GM12878 (cell line): ENCODE measurements around the gene UNC13B. TPM values are rescaled to one million over a fixed set of nuclear protein-coding genes. Genes with fewer than 3 reads are reported as not detected.

Source experiments
- ATAC-seq: fragments of 200-7000 bp; cut with Tn5 transposase; 3 replicates; pipeline ENCODE4 v1.9.1; 2020; ENCODE audit warnings: mild to moderate bottlenecking, moderate library complexity
- BruUV-seq: library from RNA; stranded (reverse); fragments of 400-500 nt; replicated peaks from 2 replicates; lab custom pipeline; 2021; lab: Mats Ljungman, UMichigan
- CTCF ChIA-PET: fragments of 300-600 bp; sonication (Branson Sonifier 250); formaldehyde crosslinking; extraction: SDS; loops from one replicate; lab custom pipeline; 2021; ENCODE audit warnings: inconsistent platforms; lab: Yijun Ruan, JAX
- POLR2A ChIA-PET: fragments of 350-600 bp; formaldehyde crosslinking; extraction: SDS; loops from one replicate; lab custom pipeline; 2021; ENCODE audit warnings: inconsistent platforms; lab: Charles Lee
- RAD21 ChIA-PET: fragments of 300-600 bp; sonication (Branson Sonifier 250); formaldehyde crosslinking; loops from one replicate; lab custom pipeline; 2023; ENCODE audit warnings: antibody characterized with exemption; ENCODE audit not compliant: unreplicated experiment; lab: Charles Lee
- SMC1A ChIA-PET: fragments of 300-600 bp; sonication (Branson Sonifier 250); formaldehyde crosslinking; loops from one replicate; lab custom pipeline; 2023; ENCODE audit not compliant: unreplicated experiment, uncharacterized antibody; lab: Charles Lee
- DNase-seq: peaks from one replicate; pipeline ENCODE4 v3.0.0-alpha.2; 2011; ENCODE audit warnings: low read depth, low spot score
- FAIRE-seq: peaks from 3 replicates; lab custom pipeline; 2011; peaks lifted over from hg19 to GRCh38; lab: Jason Lieb, UNC
- H2AFZ ChIP-seq: 2 replicates; pipeline ENCODE4 v1.6.0; 2011; ENCODE audit warnings: low read depth, low read length, control low read depth; ENCODE audit not compliant: control insufficient read depth
- H3K27ac ChIP-seq: 2 replicates; pipeline ENCODE4 v1.5.1; 2011; ENCODE audit warnings: control low read depth; ENCODE audit not compliant: control insufficient read depth, insufficient read depth
- H3K27me3 ChIP-seq, 2 experiments: replicated peaks in 1 of 2; 2 replicates each; pipeline versions ENCODE4 v1.6.0 to v1.6.1; 2011; ENCODE audit warnings: low read length in 1 of 2; ENCODE audit not compliant: control insufficient read depth in 2 of 2, insufficient read depth in 2 of 2
- H3K36me3 ChIP-seq, 2 experiments: 2 replicates each; pipeline ENCODE4 v1.5.1; 2011; ENCODE audit warnings: low read length in 1 of 2; ENCODE audit not compliant: control insufficient read depth in 2 of 2, insufficient read depth in 2 of 2
- H3K4me1 ChIP-seq: 2 replicates; pipeline ENCODE4 v1.6.1; 2011; ENCODE audit warnings: mild to moderate bottlenecking, low read length, moderate library complexity, mixed read lengths; ENCODE audit not compliant: control insufficient read depth, insufficient read depth
- H3K4me2 ChIP-seq: 2 replicates; pipeline ENCODE4 v1.6.0; 2011; ENCODE audit warnings: control low read depth; ENCODE audit not compliant: control insufficient read depth, insufficient read depth
- H3K4me3 ChIP-seq: fragments of 200-600 bp; sonication (generic); 2 replicates; pipeline ENCODE4 v1.5.1; 2016
- H3K79me2 ChIP-seq: 2 replicates; pipeline ENCODE4 v1.6.0; 2011; ENCODE audit warnings: low read length; ENCODE audit not compliant: control insufficient read depth, insufficient read depth
- H3K9ac ChIP-seq: 2 replicates; pipeline ENCODE4 v1.8.0; 2011; ENCODE audit warnings: low read length, control low read depth, mixed read lengths; ENCODE audit not compliant: control insufficient read depth, insufficient read depth
- H3K9me3 ChIP-seq: replicated peaks from 3 replicates; pipeline ENCODE4 v1.5.1; 2011; ENCODE audit warnings: mild to moderate bottlenecking, low read length; ENCODE audit not compliant: control insufficient read depth, insufficient read depth
- H4K20me1 ChIP-seq: 2 replicates; pipeline ENCODE4 v1.6.0; 2011; ENCODE audit not compliant: control insufficient read depth, insufficient read depth
- EED ChIP-seq: sonication (generic); IDR thresholded peaks from 2 replicates; pipeline ENCODE4 v1.6.1; 2016; ENCODE audit warnings: antibody characterized with exemption, low read depth
- ESRRA ChIP-seq: IDR thresholded peaks from 2 replicates; pipeline ENCODE4 v1.6.1; 2012; ENCODE audit warnings: mild to moderate bottlenecking, low read length, improper control_type of control experiment
- EZH2 ChIP-seq: IDR thresholded peaks from 2 replicates; pipeline ENCODE4 v1.6.1; 2012; ENCODE audit warnings: low read depth, mild to moderate bottlenecking, control low read depth, inconsistent platforms, low read length, borderline replicate concordance; ENCODE audit not compliant: control insufficient read depth
- KAT2A ChIP-seq: conservative IDR thresholded peaks from 2 replicates; pipeline ENCODE4 v1.6.1; 2011; ENCODE audit warnings: low read depth, low read length; ENCODE audit not compliant: control insufficient read depth
- MXI1 ChIP-seq: fragments of 150-350 bp; IDR thresholded peaks from 2 replicates; pipeline ENCODE4 v1.6.1; 2011; ENCODE audit warnings: low read depth, mild to moderate bottlenecking, inconsistent platforms, low read length, improper control_type of control experiment
- NKRF ChIP-seq: fragments of 450-650 bp; conservative IDR thresholded peaks from 2 replicates; pipeline ENCODE4 v1.6.1; 2017; ENCODE audit warnings: mild to moderate bottlenecking, moderate library complexity
- PAX8 ChIP-seq: fragments of 450-650 bp; IDR thresholded peaks from 2 replicates; pipeline ENCODE4 v1.6.1; 2017; ENCODE audit warnings: mild to moderate bottlenecking, moderate library complexity
- POLR2A ChIP-seq: IDR thresholded peaks from 2 replicates; pipeline ENCODE4 v1.6.1; 2011; ENCODE audit warnings: low read depth, mild to moderate bottlenecking, low read length
- RB1 ChIP-seq: fragments of 450-650 bp; formaldehyde crosslinking; IDR thresholded peaks from 2 replicates; pipeline ENCODE4 v1.6.1; 2017; ENCODE audit warnings: mild to moderate bottlenecking, borderline replicate concordance
- SRF ChIP-seq, 2 experiments: IDR thresholded peaks; 2 replicates each; pipeline ENCODE4 v1.6.1; 2011; ENCODE audit warnings: low read depth in 2 of 2, low read length in 2 of 2, mild to moderate bottlenecking in 1 of 2, moderate library complexity in 1 of 2
- TCF12 ChIP-seq: IDR thresholded peaks from 2 replicates; pipeline ENCODE4 v1.6.1; 2011; ENCODE audit warnings: low read depth, mild to moderate bottlenecking, low read length
- ZNF207 ChIP-seq: fragments of 450-650 bp; IDR thresholded peaks from 2 replicates; pipeline ENCODE4 v1.6.1; 2014; ENCODE audit warnings: antibody characterized with exemption, mild to moderate bottlenecking, borderline replicate concordance
- ZNF24 ChIP-seq: fragments of 450-650 bp; IDR thresholded peaks from 2 replicates; pipeline ENCODE4 v1.6.1; 2017; ENCODE audit warnings: antibody characterized with exemption, mild to moderate bottlenecking
- WGBS: methylation state at CpG from one replicate; pipeline ENCODE4 v1.1.6; 2016; ENCODE audit warnings: low lambda C conversion rate; ENCODE audit not compliant: insufficient replicate concordance, insufficient coverage; ENCODE audit errors: missing lambda C conversion rate; 5-methylcytosine and 5-hydroxymethylcytosine counted together
- in situ Hi-C: fragments of 300-500 bp; cut with MboI; formaldehyde crosslinking; loops from 9 replicates; pipeline ENCODE4 v1.14.3; 2018; ENCODE audit warnings: mixed read lengths
- intact Hi-C: fragments of 100-400 bp; cut with micrococcal nuclease; formaldehyde crosslinking; loops from one replicate; pipeline ENCODE4 v1.14.2; 2022; ENCODE audit not compliant: unreplicated experiment
- polyA plus RNA-seq, 11 experiments: library from polyadenylated mRNA; depleted of rRNA in 4 of 11; unstranded in 6 of 11; stranded (reverse) in 5 of 11; fragments of >200 nt; fragmentation: Nextera tagmentation in 4 of 11; fragmentation: Illumina TruSeq in 1 of 11; extraction: Ambion mirVana in 4 of 11; extraction: Trizol in 1 of 11; gene quantifications; 1 replicate in 1 of 11; 2 replicates in 10 of 11; pipeline versions ENCODE4 v1.2.1 to v1.2.3, GENCODE V29; 2011 to 2016; ENCODE audit warnings: inconsistent platforms in 2 of 11, missing spikeins in 2 of 11, low read depth in 1 of 11
- total RNA-seq, 4 experiments: library from RNA; depleted of rRNA in 3 of 4; stranded (reverse); fragments of >200 nt in 3 of 4; fragmentation: Illumina TruSeq in 1 of 4; extraction: Trizol in 1 of 4; gene quantifications; 2 replicates each; pipeline versions ENCODE4 v1.2.1 to v1.2.3, GENCODE V29; 2013 to 2021
- TF ChIP-seq, protein P1 (sequence below): IDR thresholded peaks from 2 replicates; pipeline ENCODE4 v1.6.1; 2012; ENCODE audit warnings: low read depth, low read length, improper control_type of control experiment

Gene UNC13B
- total and polyA plus RNA-seq, 10 of the 15 experiments (the other 5 are each of a cell fraction or from before 2014, with no cell fraction given): under 0.01 to 0.42 (median 0.06) TPM; not detected in 4

GRCh38 chr9:35140093-35140492, 21.7 kb upstream of the UNC13B start:
- Histone ChIP-seq H3K9me3 (peaks cover 11% of the 10 kb centered on the region), H3K4me3 (no peak overlapping the region), H3K36me3 (no peaks in the 10 kb centered on the region), H3K4me1 (no peaks in the 10 kb centered on the region), H3K79me2 (no peaks in the 10 kb centered on the region), H3K27me3 (no peaks in the 10 kb centered on the region), H2AFZ (no peak overlapping the region), H3K27ac (no peak overlapping the region), H4K20me1 (no peaks in the 10 kb centered on the region), H3K9ac (no peak overlapping the region), H3K4me2 (no peak overlapping the region)
- ChIA-PET POLR2A (no interaction called here), RAD21 (no interaction called here), SMC1A (no interaction called here), CTCF (no interaction called here)
- intact Hi-C loops: no loop called here
- FAIRE-seq: no peak
- in situ Hi-C loops: no loop called here
- BruUV-seq: no TSS peak
- ATAC-seq: no peak
- 7% methylated on average over 2 of the region's 2 CpGs for WGBS
- no peak for DNase-seq
- TF ChIP-seq SRF (IDR thresholded peaks at IDR 0.05; ENCODE audit: low read depth in 2 of 2, low read length in 2 of 2): no peak

- in situ Hi-C loops (no loop called here), intact Hi-C loops (no loop called here)
- POLR2A ChIA-PET: no interaction called here
- Histone ChIP-seq H3K4me3 (no peak overlapping the region), H3K4me2 (no peak overlapping the region), H3K36me3 (no peaks in the 10 kb centered on the region), H3K9ac (no peak overlapping the region), H2AFZ (no peak overlapping the region), H3K79me2 (no peaks in the 10 kb centered on the region), H3K9me3 (peaks cover 11% of the 10 kb centered on the region), H3K4me1 (no peaks in the 10 kb centered on the region), H4K20me1 (no peaks in the 10 kb centered on the region), H3K27me3 (no peaks in the 10 kb centered on the region), H3K27ac (no peak overlapping the region)
- RAD21 ChIA-PET: no interaction called here
- ATAC-seq (no peak), DNase-seq (no peak), FAIRE-seq (no peak)
- TF ChIP-seq EED (no peak), PAX8 (no peak), ZNF24 (no peak), KAT2A (no peak), MXI1 (no peak), NKRF (no peak), RB1 (no peak), ESRRA (no peak), TCF12 (no peak), EZH2 (no peak), ZNF207 (no peak), POLR2A (no peak)
- TF ChIP-seq, protein P1, sequence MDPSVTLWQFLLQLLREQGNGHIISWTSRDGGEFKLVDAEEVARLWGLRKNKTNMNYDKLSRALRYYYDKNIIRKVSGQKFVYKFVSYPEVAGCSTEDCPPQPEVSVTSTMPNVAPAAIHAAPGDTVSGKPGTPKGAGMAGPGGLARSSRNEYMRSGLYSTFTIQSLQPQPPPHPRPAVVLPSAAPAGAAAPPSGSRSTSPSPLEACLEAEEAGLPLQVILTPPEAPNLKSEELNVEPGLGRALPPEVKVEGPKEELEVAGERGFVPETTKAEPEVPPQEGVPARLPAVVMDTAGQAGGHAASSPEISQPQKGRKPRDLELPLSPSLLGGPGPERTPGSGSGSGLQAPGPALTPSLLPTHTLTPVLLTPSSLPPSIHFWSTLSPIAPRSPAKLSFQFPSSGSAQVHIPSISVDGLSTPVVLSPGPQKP: no peak
- no TSS peak for BruUV-seq
- 2% methylated on average over 3 of the region's 5 CpGs for WGBS
- SMC1A ChIA-PET: no interaction called here
- CTCF ChIA-PET: no interaction called here
Observed at GRCh38 chr9:35142037-35142436, 19.8 kb upstream of the UNC13B start.
